Measurements from ENCODE around the gene GRPEL1. TPM values are rescaled to one million over a fixed set of nuclear protein-coding genes. Genes with fewer than 3 reads are reported as not detected.

The GRPEL1 gene
- total and polyA plus RNA-seq, 3 donors from 2014 or later, result 40.8 to 88.6 (median 58.5) TPM

DNA sequence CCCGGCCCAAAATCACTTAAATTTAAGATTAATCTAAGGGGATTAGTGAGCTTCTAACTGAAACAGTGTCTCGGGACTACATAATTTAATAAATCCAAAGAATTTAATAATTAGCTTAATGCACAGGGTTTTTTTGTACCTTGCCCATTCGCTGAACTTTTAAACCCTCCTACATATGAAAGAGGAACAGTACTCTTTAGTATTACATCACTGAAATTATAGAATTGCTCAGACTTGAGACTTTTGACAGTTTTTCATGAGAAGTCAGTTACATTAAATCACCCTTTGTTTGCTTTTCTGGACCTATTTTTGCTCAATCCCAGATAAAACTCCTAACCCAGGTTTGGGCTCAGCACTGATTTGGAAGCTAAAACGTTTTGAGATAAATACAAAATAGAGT is 27.1 kb downstream of the GRPEL1 start:
- H3K27me3 ChIP-seq, result no peaks in the 10 kb centered on the region
- intact Hi-C loops (cut with DNase I; ENCODE audit: low total_unique reads), result no loop called here
- WGBS, 2 donors, result 72 to 84% methylated on average over 4 of the region's 4 CpGs
- peaks cover 26% of the 10 kb centered on the region for H3K4me1 ChIP-seq
- no peaks in the 10 kb centered on the region for H3K36me3 ChIP-seq (ENCODE audit: low read depth, missing control alignments)
- H3K9me3 ChIP-seq, result no peaks in the 10 kb centered on the region
- H3K4me3 ChIP-seq, result no peak overlapping the region
- H3K27ac ChIP-seq, result no peak overlapping the region
- DNase-seq, result no peak
- TF ChIP-seq POLR2A (IDR thresholded peaks at IDR 0.05), result no peak
- TF ChIP-seq, protein P1, sequence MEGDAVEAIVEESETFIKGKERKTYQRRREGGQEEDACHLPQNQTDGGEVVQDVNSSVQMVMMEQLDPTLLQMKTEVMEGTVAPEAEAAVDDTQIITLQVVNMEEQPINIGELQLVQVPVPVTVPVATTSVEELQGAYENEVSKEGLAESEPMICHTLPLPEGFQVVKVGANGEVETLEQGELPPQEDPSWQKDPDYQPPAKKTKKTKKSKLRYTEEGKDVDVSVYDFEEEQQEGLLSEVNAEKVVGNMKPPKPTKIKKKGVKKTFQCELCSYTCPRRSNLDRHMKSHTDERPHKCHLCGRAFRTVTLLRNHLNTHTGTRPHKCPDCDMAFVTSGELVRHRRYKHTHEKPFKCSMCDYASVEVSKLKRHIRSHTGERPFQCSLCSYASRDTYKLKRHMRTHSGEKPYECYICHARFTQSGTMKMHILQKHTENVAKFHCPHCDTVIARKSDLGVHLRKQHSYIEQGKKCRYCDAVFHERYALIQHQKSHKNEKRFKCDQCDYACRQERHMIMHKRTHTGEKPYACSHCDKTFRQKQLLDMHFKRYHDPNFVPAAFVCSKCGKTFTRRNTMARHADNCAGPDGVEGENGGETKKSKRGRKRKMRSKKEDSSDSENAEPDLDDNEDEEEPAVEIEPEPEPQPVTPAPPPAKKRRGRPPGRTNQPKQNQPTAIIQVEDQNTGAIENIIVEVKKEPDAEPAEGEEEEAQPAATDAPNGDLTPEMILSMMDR (IDR thresholded peaks at IDR 0.05), result no peak

DNA sequence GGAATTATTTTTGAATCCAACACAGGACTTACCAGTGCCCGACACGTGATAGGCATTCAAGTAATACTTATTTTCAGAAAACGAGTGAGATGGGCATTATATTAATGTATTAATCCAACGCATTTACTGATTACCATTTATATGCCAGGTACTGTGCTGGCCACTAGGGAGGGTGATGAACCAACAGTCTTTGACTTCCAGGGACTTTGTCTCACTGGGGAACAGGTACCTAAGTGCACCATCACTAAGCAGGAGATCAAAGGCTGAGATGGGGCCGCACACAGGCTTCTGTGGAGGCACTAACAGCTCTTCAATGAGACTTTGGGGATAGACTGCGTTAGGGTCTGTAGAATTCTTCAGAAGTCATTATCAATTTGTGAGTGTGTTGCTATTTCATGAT is 30.4 kb downstream of the GRPEL1 start:
- Histone ChIP-seq H3K36me3 (ENCODE audit: low read depth, missing control alignments) (no peaks in the 10 kb centered on the region), H3K27me3 (no peaks in the 10 kb centered on the region), H3K4me3 (no peak overlapping the region), H3K9me3 (no peaks in the 10 kb centered on the region), H3K4me1 (peaks cover 12% of the 10 kb centered on the region), H3K27ac (no peak overlapping the region)
- no peak for TF ChIP-seq POLR2A (IDR thresholded peaks at IDR 0.05)
- WGBS, 2 donors, result 66 to 88% methylated on average over 6 of the region's 6 CpGs
- intact Hi-C loops (cut with DNase I; ENCODE audit: low total_unique reads), result no loop called here
- no peak for DNase-seq

DNA sequence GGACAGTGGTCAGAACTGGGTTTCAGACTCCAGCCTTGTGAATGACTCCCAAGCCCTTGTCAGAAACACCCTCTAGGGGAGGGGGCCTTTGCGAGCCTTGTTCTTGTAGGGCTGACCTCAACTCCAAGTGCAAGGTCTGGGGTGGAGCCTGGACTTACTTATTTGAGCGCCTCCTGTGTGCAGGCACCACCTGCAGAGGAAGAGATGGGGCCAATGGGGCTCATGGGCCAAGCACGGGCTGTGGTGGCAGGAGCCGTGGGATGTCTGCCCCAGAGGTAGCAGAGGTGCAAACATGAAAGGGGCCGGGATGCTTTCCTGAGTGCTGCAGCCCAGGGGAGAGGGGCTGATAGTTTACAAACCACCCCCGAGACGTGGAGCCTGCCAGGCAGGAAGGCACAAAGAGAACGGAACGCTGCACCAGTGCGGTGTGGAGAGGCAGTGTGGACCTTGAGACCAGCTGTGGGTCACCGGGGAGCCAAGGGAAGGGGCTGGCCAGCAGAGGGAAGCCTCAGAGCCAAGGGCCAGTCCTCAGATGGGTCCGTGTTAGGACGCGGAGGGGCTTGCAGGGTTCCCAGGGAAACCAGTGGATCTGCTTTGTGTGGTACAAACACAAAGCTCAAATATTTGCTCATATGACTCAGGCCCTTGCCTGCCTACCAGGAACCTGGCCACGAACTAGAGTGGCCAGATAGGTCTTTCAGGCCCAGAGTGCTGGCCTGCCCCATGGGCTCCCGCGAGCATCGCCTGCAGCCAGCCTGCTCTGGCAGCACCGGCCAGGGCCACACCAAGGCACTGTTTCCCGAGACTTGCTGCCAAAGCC is 33.4 kb downstream of the GRPEL1 start:
- no peak overlapping the region for H3K4me3 ChIP-seq
- intact Hi-C loops (cut with DNase I; ENCODE audit: low total_unique reads), result no loop called here
- no peak for TF ChIP-seq POLR2A (IDR thresholded peaks at IDR 0.05)
- TF ChIP-seq, protein P1 (IDR thresholded peaks at IDR 0.05), result no peak
- H3K36me3 ChIP-seq (ENCODE audit: low read depth, missing control alignments), result no peaks in the 10 kb centered on the region
- DNase-seq, result no peak
- 61 to 63% methylated on average over 11 to 20 of the region's 20 CpGs for WGBS, 2 donors
- H3K27me3 ChIP-seq, result no peaks in the 10 kb centered on the region
- no peaks in the 10 kb centered on the region for H3K4me1 ChIP-seq
- no peak overlapping the region for H3K27ac ChIP-seq
- no peaks in the 10 kb centered on the region for H3K9me3 ChIP-seq

DNA sequence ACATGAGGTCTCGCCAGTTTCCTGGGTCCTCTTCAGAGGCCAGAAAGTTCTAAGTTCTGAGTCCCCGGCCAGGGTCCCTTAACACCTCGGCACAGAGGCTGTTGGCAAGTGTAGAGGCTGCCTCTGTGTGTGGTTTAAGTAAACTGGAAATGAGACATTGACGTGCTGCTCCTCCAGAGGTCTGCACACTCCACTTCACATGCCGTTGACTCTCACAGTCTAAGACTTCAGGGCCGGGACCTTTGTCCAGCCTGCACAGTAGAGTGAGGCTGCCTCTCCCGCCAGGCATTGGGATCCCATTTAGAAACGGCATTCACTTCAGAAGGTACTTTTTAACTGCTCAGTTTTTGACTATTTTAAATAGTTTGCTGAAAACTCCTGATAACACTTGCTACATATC is 35.3 kb downstream of the GRPEL1 start:
- no peak for DNase-seq
- H3K36me3 ChIP-seq (ENCODE audit: low read depth, missing control alignments), result no peaks in the 10 kb centered on the region
- no peaks in the 10 kb centered on the region for H3K4me1 ChIP-seq
- H3K27me3 ChIP-seq, result no peaks in the 10 kb centered on the region
- 89 to 90% methylated on average over 8 of the region's 8 CpGs for WGBS, 2 donors
- TF ChIP-seq, protein P1 (IDR thresholded peaks at IDR 0.05), result no peak
- TF ChIP-seq POLR2A (IDR thresholded peaks at IDR 0.05), result no peak
- H3K4me3 ChIP-seq, result no peak overlapping the region
- intact Hi-C loops (cut with DNase I; ENCODE audit: low total_unique reads), result no loop called here
- no peaks in the 10 kb centered on the region for H3K9me3 ChIP-seq
- H3K27ac ChIP-seq, result no peak overlapping the region

DNA sequence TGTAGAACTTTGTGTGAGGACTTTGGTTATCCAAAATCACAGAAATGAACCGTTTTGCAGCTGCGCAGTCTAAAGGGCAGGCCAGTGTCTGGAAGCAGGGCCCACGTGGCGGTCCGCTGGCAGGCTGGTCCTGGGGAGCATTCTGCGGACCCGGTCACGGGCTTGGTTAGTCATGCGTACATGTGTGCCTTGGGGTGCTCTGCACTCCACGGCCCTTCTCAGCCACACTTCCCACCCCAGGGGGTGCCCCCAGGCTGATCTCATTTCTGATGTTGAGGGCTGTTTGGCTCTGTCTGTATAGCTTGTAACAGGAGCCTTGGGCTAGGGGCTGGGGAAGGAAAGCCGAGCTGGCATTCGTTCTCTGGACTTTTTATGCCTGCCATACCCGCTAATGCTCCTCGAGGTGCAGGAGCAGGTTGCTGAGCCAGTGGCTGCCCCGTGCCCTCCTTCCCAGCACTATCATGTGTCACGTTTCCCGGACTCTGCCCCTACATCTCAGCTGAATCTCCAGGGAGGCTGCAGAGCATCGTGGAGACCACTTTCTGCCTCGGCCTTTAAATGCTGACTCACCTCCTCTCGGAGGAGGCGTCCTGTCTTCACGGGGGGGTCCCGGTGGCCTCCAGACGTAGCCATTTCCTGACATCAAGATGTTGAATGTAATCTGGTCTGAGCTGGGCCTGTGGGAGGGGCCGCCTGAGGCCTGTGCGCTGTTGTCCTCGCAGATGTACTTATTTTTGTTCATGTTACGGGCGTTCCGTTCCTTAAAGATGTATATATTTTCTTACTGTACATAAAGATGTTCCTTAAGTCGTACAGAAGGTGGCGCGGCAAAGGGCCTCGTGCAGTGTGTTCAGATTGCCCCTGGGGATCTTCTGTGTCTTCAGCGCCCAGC is 36.1 kb downstream of the GRPEL1 start:
- H3K27me3 ChIP-seq, result no peaks in the 10 kb centered on the region
- no peaks in the 10 kb centered on the region for H3K9me3 ChIP-seq
- no peaks in the 10 kb centered on the region for H3K36me3 ChIP-seq (ENCODE audit: low read depth, missing control alignments)
- no peak overlapping the region for H3K27ac ChIP-seq
- no peak for DNase-seq
- no peak overlapping the region for H3K4me3 ChIP-seq
- H3K4me1 ChIP-seq, result no peaks in the 10 kb centered on the region
- 83 to 86% methylated on average over 29 to 35 of the region's 35 CpGs for WGBS, 2 donors
- intact Hi-C loops (cut with DNase I; ENCODE audit: low total_unique reads), result no loop called here
- TF ChIP-seq, protein P1 (IDR thresholded peaks at IDR 0.05), result no peak
- no peak for TF ChIP-seq POLR2A (IDR thresholded peaks at IDR 0.05)

Measured in testis (tissue), 3 donors.